Adrenal gland (tissue), 12 donors: Measurements from ENCODE around the gene AP2A1. TPM values are rescaled to one million over a fixed set of nuclear protein-coding genes. Genes with fewer than 3 reads are reported as not detected.

Experiments used
- DNase-seq, 7 donors: peaks; one replicate each; pipeline ENCODE4 v3.0.0-alpha.2; 2019 to 2020
- H3K27ac ChIP-seq, 5 donors: fragments of 200-600 bp; sonication (generic) in 4 of 5; 1 replicate in 3 of 5; 2 replicates in 2 of 5; pipeline versions ENCODE4 v1.5.1 to v1.8.0; 2016 to 2020; ENCODE audit warnings: mild to moderate bottlenecking in 1 of 5
- H3K27me3 ChIP-seq: fragments of 200-600 bp; 2 replicates; pipeline ENCODE4 v1.8.0; 2021
- H3K36me3 ChIP-seq, 2 donors: fragments of 200-600 bp; replicated peaks in 1 of 2; 1 replicate in 1 of 2; 2 replicates in 1 of 2; pipeline versions ENCODE4 v1.5.1 to v1.8.0; 2018 to 2022
- H3K4me1 ChIP-seq, 2 donors: fragments of 200-600 bp; replicated peaks in 1 of 2; 1 replicate in 1 of 2; 2 replicates in 1 of 2; pipeline versions ENCODE4 v1.5.1 to v1.8.0; 2018 to 2021
- H3K4me3 ChIP-seq, 4 donors: fragments of 200-600 bp; sonication (generic) in 3 of 4; one replicate each; pipeline ENCODE4 v1.5.1; 2016 to 2018
- H3K9me3 ChIP-seq, 3 donors: fragments of 200-600 bp; sonication (generic) in 1 of 3; replicated peaks in 1 of 3; 1 replicate in 2 of 3; 2 replicates in 1 of 3; pipeline versions ENCODE4 v1.5.1 to v1.8.0; 2016 to 2021
- POLR2A ChIP-seq, 2 donors: fragments of 450-650 bp; IDR thresholded peaks; one replicate each; pipeline ENCODE4 v1.6.1; 2017; ENCODE audit warnings: antibody characterized with exemption in 2 of 2, mild to moderate bottlenecking in 2 of 2, moderate library complexity in 1 of 2
- WGBS, 4 donors: extraction: QIAGEN DNeasy Blood & Tissue Kit in 2 of 4; methylation state at CpG; one replicate each; pipeline versions ENCODE4 v1.1.5 to v1.1.7; 2013 to 2017; 5-methylcytosine and 5-hydroxymethylcytosine counted together
- intact Hi-C, 2 donors: fragments of 100-400 bp; cut with DNase I; formaldehyde crosslinking; loops; one replicate each; pipeline versions ENCODE4 v1.14.1 to v1.15.0; 2022 to 2023
- polyA plus RNA-seq, 3 donors: library from polyadenylated mRNA; stranded (reverse); fragments of 200-250 nt in 2 of 3; fragments of 350-450 nt in 1 of 3; fragmentation: Illumina TruSeq in 1 of 3; extraction: RNeasy Lipid Tissue Mini Kit (QIAGEN cat#74804) in 1 of 3; gene quantifications; one replicate each; pipeline ENCODE4 v1.2.3, GENCODE V29; 2013 to 2014
- total RNA-seq, 9 donors: library from RNA; depleted of rRNA in 4 of 9; stranded (reverse); fragments of >200 nt in 4 of 9; fragments of 120-200 nt in 1 of 9; fragmentation: NEBNext Ultra II Directional in 1 of 9; extraction: Animal tissue kit (Norgen Biotek cat#: 25700) in 1 of 9; gene quantifications; one replicate each; pipeline versions ENCODE4 v1.1.0 to v1.2.4, GENCODE V29; 2013 to 2023
- TF ChIP-seq, protein P1 (sequence below), 6 experiments: fragments of 450-650 bp in 4 of 6; fragments of 200-600 bp in 2 of 6; sonication (generic) in 1 of 6; IDR thresholded peaks; 1 replicate in 5 of 6; 2 replicates in 1 of 6; pipeline versions ENCODE4 v1.5.1 to v1.8.0; 2016 to 2021; ENCODE audit warnings: antibody characterized with exemption in 6 of 6, mild to moderate bottlenecking in 2 of 6, moderate library complexity in 1 of 6
- donor health status: healthy with polysubstance abuse.
- donor health status: Bipolar disorder and iron deficiency.
- donor health status: DM: yes; HTN: yes; CAD: no.
- donor health status: DM: no; HTN: no; CAD: no.
- donor health status: DM: no; HTN: no; CAD: no.
- donor health status: DM: yes; HTN: yes; CAD: no.

AP2A1 gene
- total and polyA plus RNA-seq, 12 donors, result 59.8 to 455 (median 239) TPM

DNA sequence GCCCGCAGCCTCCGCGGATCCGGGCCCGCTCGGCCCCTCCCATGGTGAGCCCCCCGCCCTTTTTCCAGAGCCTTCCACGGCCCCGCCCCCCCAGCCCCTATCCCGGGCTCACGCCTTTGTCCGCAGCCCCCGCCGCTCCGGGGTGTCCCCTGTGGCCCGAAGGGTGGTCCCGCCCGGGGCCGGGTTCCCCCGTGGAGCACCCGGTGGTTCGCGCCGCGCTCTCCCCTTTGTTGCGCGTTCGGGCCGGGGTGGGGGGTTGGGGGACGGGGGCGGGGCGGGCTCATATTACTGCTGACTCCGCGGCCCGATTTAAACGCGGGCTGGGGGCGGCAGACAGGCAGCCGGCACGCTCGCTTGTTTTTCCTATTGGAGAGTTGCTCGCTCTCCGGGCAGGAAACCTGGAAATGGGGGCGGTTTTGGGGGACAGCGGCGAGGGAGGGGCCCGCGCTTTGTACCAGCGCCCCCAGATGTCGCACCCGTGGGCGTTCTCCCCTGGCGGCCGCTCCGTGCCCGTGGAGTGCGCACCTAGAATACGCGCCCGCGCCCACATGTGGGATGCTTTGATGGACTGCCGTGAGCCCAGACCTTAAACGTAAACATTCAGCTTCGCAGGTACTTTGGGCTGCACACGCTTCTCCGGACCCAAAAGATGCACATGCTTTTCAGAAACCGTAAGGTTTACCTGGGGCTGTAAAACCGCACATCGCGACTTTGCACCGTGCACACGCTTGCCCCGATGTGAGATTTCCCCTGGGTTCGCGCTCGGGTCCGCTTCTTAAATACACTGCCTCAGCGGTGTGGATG, 84.9 kb downstream of the AP2A1 start:
- no peak for TF ChIP-seq POLR2A (IDR thresholded peaks at IDR 0.05)
- TF ChIP-seq, protein P1, sequence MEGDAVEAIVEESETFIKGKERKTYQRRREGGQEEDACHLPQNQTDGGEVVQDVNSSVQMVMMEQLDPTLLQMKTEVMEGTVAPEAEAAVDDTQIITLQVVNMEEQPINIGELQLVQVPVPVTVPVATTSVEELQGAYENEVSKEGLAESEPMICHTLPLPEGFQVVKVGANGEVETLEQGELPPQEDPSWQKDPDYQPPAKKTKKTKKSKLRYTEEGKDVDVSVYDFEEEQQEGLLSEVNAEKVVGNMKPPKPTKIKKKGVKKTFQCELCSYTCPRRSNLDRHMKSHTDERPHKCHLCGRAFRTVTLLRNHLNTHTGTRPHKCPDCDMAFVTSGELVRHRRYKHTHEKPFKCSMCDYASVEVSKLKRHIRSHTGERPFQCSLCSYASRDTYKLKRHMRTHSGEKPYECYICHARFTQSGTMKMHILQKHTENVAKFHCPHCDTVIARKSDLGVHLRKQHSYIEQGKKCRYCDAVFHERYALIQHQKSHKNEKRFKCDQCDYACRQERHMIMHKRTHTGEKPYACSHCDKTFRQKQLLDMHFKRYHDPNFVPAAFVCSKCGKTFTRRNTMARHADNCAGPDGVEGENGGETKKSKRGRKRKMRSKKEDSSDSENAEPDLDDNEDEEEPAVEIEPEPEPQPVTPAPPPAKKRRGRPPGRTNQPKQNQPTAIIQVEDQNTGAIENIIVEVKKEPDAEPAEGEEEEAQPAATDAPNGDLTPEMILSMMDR (IDR thresholded peaks at IDR 0.05), result no peak
- intact Hi-C loops, result no loop called here
- WGBS, 4 donors, result 0 to 2% (median 1%) methylated on average over 13 to 78 of the region's 78 CpGs
- Histone ChIP-seq H3K9me3 (no peaks in the 10 kb centered on the region), H3K27me3 (no peaks in the 10 kb centered on the region), H3K4me3 (peak overlapping the region in 2 of 4 donors; percentile 84 to 90), H3K4me1 (peaks cover 11 to 30% of the 10 kb centered on the region in 2 donors), H3K27ac (peak overlapping the region in 4 of 5 donors; percentile 96 to 99 (median 98)), H3K36me3 (peaks cover 0 to 21% of the 10 kb centered on the region in 2 donors)
- peak; percentile 44 to 69 (median 58) for DNase-seq

DNA sequence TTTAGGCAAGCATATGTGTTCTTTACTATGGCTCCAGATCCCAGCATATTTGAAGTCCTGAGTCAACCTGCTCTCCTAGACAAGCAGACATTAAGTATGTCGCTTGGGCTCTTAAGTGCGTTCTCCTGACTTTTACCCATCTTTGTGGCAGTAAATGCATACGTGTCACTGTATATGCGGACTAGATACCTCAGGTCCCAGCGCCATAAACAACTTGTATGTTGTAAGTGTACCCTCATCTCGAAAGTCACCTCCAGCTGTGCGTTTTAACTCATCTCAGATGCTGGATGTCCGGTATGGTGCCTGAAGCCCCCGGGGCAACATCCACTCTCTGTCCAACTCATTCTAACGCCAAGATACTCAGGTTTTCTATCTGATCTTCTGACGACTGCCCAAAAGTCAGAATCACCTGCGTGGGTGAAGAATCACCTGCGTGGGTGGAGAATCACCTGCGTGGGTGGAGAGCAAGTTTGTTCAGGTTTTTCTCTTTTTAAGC, 85.9 kb downstream of the AP2A1 start:
- peaks cover 17 to 39% of the 10 kb centered on the region in 2 donors for H3K4me1 ChIP-seq
- H3K4me3 ChIP-seq, result peak overlapping the region in 1 of 4 donors; percentile 84
- DNase-seq, result no peak
- 55 to 60% (median 59%) methylated on average over 14 of the region's 14 CpGs for WGBS, 4 donors
- H3K36me3 ChIP-seq, result peaks cover 0 to 31% of the 10 kb centered on the region in 2 donors
- intact Hi-C loops, result no loop called here
- TF ChIP-seq, protein P1 (IDR thresholded peaks at IDR 0.05), result no peak
- TF ChIP-seq POLR2A (IDR thresholded peaks at IDR 0.05), result no peak
- H3K9me3 ChIP-seq, result no peaks in the 10 kb centered on the region
- H3K27me3 ChIP-seq, result no peaks in the 10 kb centered on the region
- H3K27ac ChIP-seq, result peak overlapping the region in 1 of 5 donors; percentile 99

DNA sequence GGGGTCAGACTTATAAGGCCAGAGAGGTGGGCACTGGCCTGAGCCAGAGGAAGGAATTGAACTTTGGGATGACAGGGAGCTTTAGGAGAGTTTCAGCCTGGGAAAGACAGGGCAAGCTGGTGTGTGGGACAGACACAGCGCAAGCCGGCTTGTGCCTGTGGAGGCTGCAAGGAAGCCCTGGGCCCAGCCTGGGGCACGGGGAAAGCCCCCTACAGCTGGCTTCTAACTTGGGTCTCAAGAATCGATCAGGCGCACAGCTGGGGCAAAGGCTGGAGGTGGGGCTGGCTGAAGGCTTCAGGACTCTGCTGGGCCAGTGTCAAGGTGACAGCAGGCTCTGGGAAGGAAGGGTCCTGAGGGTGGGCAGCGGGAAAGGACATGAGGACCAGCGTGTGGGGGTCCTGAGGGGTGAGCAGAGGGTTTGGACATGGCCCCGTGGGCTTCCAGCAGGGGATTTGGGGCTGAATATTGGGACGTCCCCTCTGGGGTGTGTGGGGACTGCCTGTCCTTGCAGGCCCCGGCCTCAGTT, 87.1 kb downstream of the AP2A1 start:
- peak in 1 of 7 donors; percentile 24 for DNase-seq
- peak overlapping the region in 2 of 5 donors; percentile 26 to 99 for H3K27ac ChIP-seq
- H3K4me1 ChIP-seq, result peaks cover 25 to 51% of the 10 kb centered on the region in 2 donors
- WGBS, 4 donors, result 78 to 85% (median 81%) methylated on average over 8 to 10 of the region's 10 CpGs
- H3K4me3 ChIP-seq, result no peak overlapping the region
- H3K27me3 ChIP-seq, result no peaks in the 10 kb centered on the region
- intact Hi-C loops, result no loop called here
- TF ChIP-seq, protein P1 (IDR thresholded peaks at IDR 0.05), result no peak
- no peak for TF ChIP-seq POLR2A (IDR thresholded peaks at IDR 0.05)
- no peaks in the 10 kb centered on the region for H3K9me3 ChIP-seq
- peaks cover 0 to 43% of the 10 kb centered on the region in 2 donors for H3K36me3 ChIP-seq
